CD4-positive, alpha-beta T cell treated with Interleukin-15 for 1 hour (primary cell): Measurements from ENCODE around the gene B4GALT5.
"Not testable (repeated sequence)": the region's sequence is repeated elsewhere in the genome, so short reads cannot be mapped to it uniquely, and the experiment has no call there.

Source experiments
- DNase-seq: peaks from one replicate; pipeline ENCODE4 v3.0.0-alpha.2; 2020

B4GALT5 gene

DNA sequence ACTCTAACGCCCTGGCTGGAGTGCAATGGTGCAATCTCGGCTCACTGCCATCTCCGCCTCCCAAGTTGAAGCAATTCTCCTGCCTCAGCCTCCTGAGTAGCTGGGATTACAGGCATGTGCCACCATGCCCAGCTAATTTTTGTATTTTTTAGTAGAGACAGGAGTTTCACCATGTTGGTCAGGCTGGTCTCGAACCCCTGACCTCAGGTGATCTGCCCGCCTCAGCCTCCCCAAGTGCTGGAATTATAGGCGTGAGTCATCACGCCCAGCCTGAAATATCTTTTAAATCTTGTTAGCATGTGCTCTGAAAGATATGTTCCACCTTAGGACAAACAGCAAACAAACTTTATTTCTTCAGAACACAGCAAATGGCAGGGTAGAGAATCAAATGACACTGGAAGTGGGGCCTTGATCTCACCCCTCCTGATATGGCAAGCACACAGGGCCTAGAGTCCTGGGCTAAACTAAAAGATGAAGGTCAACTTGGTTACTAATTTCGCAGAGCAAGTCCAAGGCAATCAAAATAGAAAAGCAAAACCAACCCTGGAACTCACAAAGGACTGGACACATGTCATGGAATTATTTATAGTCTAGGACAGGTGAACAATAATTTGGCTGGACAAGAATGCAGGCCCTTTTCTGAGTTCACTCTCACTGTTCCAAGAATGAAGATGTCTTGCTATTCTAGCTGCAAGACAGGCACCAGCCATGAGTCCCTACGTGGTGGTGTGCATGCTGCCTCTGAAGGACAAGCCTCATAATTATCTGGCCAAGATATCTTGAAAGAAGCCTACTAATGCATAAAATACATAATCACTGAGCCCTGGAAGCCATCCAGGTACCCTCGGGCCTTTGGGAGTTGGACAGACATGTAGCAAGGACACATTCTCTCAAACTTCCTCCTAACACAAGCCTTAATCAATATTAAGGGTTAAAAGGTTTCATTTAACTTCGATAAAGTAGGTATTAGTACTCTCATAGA is 35.6 kb downstream of the B4GALT5 start:
- DNase-seq = no peak

GRCh38 chr20:49676581-49677291 is 36.9 kb downstream of the B4GALT5 start:
- DNase-seq = peak; percentile 78

- DNase-seq = no peak
Observed at GRCh38 chr20:49675368-49676151, 38.1 kb downstream of the B4GALT5 start.

DNA sequence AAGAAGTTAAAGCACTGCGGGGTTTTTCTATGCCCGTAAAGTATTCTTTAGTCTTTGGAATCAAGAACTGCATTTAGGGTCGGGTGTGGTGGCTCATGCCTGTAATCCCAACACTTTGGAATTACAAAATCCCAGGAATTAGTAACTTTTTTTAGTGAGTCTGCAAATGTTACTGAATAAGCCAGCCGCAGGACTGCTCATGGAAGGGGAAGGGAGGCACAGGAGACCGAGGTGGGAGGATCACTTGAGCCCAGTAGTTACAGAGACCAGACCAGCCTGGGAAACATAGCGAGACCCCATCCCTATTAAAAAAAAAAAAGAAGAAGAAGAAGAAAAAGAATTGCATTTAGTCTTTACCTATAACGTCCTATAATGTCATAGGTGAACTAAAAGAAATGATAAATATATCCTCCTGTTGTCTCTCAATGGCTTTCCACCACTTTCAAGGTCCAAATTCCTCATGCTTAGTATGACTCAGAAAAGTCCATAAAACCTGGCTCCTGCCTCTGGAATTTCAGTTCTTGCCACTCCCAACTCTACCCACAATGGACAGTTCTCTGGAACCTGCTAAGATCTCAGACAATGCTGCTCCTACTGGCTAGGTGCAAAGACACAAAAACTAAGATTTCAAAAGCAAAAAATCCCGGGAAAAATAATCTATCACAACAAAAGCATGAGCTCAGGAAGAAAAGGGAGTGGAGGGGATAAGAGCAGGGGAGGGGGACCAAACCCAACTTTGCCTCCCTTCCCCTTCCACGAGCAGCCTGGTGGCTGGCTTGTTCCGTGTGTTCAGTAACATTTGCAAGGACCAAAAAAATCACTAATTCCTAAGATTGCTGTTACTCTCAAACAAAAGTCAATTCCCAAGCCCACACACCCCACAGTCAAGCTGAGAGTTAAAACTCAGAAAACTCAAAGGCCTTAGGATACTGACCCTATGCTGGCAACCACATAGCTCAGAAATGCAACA is 39.0 kb downstream of the B4GALT5 start:
- no peak for DNase-seq

GRCh38 chr20:49672096-49672664 is 41.5 kb downstream of the B4GALT5 start:
- no peak for DNase-seq

DNA sequence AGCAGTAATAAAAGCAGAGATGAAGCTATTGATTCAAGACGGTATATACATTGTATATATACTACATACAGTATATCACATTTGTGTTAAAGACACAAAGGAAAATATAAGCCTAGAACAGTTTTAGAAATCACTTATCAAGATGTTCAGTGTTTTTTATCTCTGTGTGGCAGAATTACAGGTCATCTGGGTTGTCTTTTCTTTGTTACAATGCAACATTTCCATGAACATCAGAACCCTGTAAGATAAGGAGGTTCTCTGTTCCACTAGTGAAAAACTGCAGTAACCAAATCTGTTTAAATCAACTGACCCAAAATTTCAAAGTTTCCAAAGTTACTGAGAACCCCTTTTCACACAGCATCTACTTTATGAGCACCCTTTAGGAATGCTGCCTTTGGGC is 42.2 kb downstream of the B4GALT5 start:
- no peak for DNase-seq

DNA sequence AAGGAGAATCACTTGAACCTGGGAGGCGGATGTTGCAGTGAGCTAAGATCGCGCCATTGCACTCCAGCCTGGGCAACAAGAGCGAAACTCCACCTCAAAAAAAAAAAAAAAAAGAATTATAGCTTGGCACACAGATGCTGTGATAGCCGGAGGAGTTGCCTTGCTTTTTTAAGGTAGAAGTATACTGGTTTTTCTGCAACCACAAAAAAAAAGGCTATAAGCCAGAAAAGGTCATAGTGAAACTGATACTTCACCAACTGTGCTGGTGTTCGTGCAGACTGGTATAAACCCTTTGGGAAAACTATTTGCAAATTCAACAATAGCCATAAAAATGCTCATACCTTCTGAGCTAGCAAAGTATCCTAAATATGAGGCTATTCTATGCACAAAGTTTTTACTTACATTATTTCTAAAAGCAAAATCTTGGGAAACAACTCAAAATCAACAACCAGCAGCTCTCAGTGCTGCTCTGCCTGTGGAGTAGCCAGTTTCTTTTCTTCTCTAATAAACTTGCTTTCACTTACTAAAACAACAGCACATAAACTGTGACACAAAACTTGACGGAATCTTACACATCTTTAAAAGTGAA is 44.0 kb downstream of the B4GALT5 start:
- DNase-seq = no peak

GRCh38 chr20:49668878-49669195 is 44.8 kb downstream of the B4GALT5 start:
- not testable (repeated sequence) for DNase-seq

DNA sequence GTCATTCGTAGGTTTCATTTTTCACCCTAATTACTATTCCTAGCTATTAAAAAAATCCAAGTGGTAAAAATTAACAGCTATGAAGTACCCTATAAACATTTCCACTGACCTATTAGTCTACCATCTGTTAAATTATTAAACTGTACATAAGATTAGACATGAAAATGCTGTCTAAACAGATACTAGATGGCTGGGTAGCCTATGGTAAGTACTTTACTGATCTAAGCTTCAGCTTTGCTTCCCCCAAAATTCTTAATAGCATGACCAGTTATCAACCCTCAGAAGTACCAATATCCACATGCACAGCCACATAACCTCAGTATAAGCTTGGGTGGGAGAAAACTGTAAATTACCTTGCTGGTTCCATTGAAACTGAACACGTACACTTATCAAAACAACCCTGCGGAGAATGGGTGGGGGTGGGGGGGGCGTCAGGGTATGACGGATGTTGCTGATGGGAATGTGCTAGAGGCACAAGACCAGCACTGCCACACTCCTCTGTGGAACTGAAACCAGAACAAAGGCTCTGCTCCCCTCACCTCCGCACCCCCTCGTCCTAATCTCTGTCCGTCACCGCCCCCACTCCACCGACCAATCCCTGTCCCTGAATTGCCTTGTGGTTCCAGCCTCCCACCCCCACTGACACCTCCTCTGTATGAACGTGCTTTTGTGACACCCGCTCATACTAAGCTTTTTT is 45.3 kb downstream of the B4GALT5 start:
- peak; percentile 85 for DNase-seq

GRCh38 chr20:49666911-49667310 is 46.8 kb downstream of the B4GALT5 start:
- DNase-seq = no peak

DNA sequence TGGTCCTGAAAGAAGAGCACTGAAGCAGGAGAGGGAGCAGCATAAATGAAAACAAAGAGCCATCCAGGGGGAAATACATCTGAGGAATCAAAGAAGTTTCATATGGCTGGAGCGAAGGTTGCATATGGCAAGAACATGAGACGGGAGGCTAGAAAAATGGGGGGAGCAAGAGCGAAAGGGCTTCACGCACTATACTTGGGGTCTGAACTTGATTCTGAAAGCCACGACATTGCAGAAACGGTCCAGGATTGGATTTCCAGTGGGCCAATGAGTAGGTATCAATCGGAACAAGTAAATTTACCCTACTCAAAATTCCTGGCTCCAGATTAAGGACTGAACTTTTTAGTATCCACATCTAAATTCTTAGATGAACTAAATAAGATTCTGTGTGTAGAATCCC is 47.9 kb downstream of the B4GALT5 start:
- DNase-seq = no peak

- no peak for DNase-seq
Observed at GRCh38 chr20:49664612-49665313, 48.9 kb downstream of the B4GALT5 start.

GRCh38 chr20:49663112-49663511 is 50.6 kb downstream of the B4GALT5 start:
- no peak for DNase-seq

DNA sequence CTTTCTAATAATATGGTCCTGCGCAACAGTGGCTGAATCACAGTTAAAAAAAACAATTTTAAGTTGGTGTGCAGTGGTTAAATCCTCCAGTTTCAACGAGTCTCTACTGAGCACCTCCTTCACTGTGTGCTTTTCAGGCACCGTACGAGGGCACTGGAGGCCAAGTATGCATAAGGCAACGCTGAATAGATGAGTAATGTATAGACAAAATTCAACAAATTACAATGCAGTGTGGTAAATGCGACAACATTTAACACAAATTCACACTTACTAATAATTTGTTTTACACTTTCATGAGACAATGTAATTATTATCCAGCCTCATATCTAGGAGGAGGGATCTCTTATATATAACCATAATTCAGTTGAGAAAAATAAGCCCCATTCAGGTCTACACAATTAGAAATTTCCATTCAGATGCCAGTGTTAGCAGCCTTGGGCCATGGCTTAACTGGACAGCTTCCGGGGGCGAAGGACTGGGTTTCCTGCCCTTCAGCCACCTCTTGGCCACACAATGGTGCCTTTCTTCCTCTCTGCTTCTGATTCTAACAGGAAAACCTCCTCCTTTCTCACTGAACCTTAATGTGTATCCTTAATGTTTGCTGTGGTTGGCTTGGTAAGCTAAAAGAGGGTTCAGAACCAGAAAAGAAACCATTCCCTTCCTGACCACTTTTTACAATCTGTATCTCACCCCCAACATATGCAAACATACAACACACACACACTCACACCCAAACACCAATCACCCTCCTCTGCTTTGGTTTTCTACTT is 51.9 kb downstream of the B4GALT5 start:
- DNase-seq = no peak

DNA sequence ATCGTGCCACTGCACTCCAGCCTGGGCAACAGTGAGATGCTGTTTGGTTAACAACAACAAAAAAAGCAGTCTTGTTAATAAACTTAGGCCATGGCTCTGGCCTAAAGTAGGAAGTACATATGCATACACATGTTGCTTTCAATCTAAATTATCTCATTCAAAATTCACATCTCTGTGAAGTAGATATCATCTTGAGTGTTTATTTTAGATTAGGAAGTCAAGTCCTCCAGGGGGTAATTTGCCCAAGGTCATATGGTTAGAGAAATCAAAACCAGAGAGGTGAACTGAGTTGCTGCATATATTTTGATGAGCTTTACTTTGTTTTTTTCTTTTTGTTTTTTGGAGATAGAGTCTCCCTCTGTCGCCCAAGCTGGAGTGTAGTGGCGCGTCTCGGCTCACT is 52.8 kb downstream of the B4GALT5 start:
- DNase-seq = no peak

- no peak for DNase-seq
Observed at GRCh38 chr20:49659056-49659455, 54.6 kb downstream of the B4GALT5 start.

DNA sequence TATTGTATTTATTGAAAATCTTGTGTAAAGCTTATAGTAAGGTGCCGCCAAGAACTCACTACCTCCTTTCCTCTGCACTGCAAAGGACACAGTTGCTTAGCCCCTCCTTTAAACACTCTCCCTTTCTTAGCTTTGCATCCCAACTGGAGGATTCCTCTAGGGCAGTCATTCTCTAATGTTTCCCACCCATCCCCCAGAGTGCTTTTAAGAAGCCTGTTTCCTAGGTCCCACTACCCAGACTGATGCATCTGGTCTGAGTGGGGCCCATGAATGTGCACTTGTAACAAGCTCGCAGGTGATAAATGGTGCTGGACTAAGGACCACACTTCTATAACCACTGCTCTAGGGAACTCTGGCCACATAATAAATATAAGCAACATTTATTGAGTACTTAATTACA is 55.2 kb downstream of the B4GALT5 start:
- DNase-seq = no peak

- DNase-seq = no peak
Observed at GRCh38 chr20:49657118-49657901, 56.4 kb downstream of the B4GALT5 start.
